ENCODE measurements around the gene TAS2R3. TPM values are rescaled to one million over a fixed set of nuclear protein-coding genes. Genes with fewer than 3 reads are reported as not detected.

Gene TAS2R3
- polyA plus RNA-seq, 1 donor (not counting 4 experiments of a cell fraction or from before 2014, with no cell fraction given): 0.51 TPM

DNA sequence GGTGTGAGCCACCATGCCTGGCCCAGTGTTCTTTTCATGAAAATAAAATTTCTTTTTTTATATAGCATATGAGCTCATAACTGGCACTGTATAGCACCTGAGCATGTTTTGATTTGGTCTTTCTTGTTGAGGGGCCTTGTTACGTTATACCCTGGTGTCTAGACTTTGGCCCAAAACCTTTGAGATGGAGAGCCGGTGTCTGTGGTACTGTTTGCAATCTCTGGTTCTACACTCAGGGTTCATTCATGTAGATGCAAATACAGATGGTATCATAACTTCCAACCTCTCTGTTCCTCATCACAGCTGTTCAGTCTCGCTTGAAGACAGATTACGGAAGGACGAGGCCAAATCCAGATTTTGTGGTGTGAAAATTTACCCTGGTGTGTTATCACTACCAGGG lies 26.0 kb downstream of the TAS2R3 start, which contains the start of gene TAS2R5:
TAS2R5 (plus strand) TSS at position 301 of the 400 bp plus-strand sequence. CDS start 145 bp downstream, outside the sequence.
- no peak for DNase-seq (ENCODE audit: low read depth, low spot score)
- dilution Hi-C loops (cut with MboI; ENCODE audit: extremely low pct_ligation_motif_present, low sequenced_read_pairs): no loop called here
- no peak for FAIRE-seq

DNA sequence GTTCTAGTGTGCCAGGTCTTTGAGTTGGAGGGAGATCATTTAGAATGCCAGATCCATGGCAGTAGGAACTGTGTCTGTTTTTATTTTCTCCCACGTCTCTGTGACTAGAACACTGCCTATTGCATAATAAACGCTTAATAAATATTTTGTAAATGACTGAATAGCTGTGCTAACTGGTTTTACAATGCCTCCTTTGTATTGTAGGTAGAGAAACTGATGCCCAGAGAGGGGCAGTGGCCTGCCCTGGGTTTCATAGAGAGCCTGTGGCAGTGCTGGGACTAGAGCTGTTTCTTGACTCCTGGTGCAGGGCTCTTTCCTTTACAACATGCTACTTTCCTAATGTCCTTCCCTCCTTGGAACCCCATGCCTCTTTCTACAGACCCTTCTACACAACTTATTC lies 28.6 kb downstream of the TAS2R3 start:
- Histone ChIP-seq H3K79me2 (ENCODE audit: control insufficient read depth, insufficient read depth, low read length) (no peaks in the 10 kb centered on the region), H3K4me3 (ENCODE audit: control insufficient read depth in 2 of 3, extremely low read depth in 1 of 3, insufficient read depth in 2 of 3, low read depth in 1 of 3, low read length in 3 of 3) (no peak overlapping the region), H3K9me1 (ENCODE audit: control insufficient read depth, extremely low read depth, insufficient read depth, low read length) (no peaks in the 10 kb centered on the region), H4K20me1 (ENCODE audit: control insufficient read depth, extremely low read depth, insufficient read depth, low read length) (no peaks in the 10 kb centered on the region), H2AFZ (ENCODE audit: control insufficient read depth, low read length) (no peak overlapping the region), H3K9ac (ENCODE audit: control insufficient read depth, extremely low read depth, insufficient read depth, low read length) (no peak overlapping the region), H3K4me1 (ENCODE audit: control insufficient read depth, extremely low read depth, insufficient read depth, low read length) (no peaks in the 10 kb centered on the region), H3K9me3 (ENCODE audit: control insufficient read depth, low read depth, low read length) (no peaks in the 10 kb centered on the region), H3K27ac (ENCODE audit: control insufficient read depth, insufficient read depth, low read length) (no peak overlapping the region), H3K36me3 (ENCODE audit: control insufficient read depth in 2 of 2, extremely low read depth in 1 of 2, insufficient read depth in 2 of 2, low read length in 2 of 2) (peaks cover 3 to 11% of the 10 kb centered on the region in 2 experiments), H3K27me3 (ENCODE audit: control insufficient read depth, extremely low read depth, insufficient read depth, low read length) (no peaks in the 10 kb centered on the region), H3K4me2 (ENCODE audit: control insufficient read depth, extremely low read depth, insufficient read depth, low read depth, low read length) (no peak overlapping the region)
- dilution Hi-C loops (cut with MboI; ENCODE audit: extremely low pct_ligation_motif_present, low sequenced_read_pairs): no loop called here
- DNase-seq (ENCODE audit: low read depth, low spot score) (no peak), FAIRE-seq (no peak)
- TF ChIP-seq, protein P1, sequence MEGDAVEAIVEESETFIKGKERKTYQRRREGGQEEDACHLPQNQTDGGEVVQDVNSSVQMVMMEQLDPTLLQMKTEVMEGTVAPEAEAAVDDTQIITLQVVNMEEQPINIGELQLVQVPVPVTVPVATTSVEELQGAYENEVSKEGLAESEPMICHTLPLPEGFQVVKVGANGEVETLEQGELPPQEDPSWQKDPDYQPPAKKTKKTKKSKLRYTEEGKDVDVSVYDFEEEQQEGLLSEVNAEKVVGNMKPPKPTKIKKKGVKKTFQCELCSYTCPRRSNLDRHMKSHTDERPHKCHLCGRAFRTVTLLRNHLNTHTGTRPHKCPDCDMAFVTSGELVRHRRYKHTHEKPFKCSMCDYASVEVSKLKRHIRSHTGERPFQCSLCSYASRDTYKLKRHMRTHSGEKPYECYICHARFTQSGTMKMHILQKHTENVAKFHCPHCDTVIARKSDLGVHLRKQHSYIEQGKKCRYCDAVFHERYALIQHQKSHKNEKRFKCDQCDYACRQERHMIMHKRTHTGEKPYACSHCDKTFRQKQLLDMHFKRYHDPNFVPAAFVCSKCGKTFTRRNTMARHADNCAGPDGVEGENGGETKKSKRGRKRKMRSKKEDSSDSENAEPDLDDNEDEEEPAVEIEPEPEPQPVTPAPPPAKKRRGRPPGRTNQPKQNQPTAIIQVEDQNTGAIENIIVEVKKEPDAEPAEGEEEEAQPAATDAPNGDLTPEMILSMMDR (optimal IDR thresholded peaks at IDR 0.05 in 1 of 3, IDR thresholded peaks at IDR 0.05 in 1 of 3, conservative IDR thresholded peaks at IDR 0.05 in 1 of 3; ENCODE audit: extremely low read depth in 1 of 3, insufficient read depth in 2 of 3, low read length in 3 of 3): no peak
- no peak for TF ChIP-seq EZH2 (IDR thresholded peaks at IDR 0.05; ENCODE audit: low read length)

More for the DNA sequence above, 26.0 kb downstream of the TAS2R3 start, which contains the start of gene TAS2R5:
- H3K4me3 ChIP-seq (ENCODE audit: control insufficient read depth in 2 of 3, extremely low read depth in 1 of 3, insufficient read depth in 2 of 3, low read depth in 1 of 3, low read length in 3 of 3): no peak within 1 kb of the TSS
- H3K9me1 ChIP-seq (ENCODE audit: control insufficient read depth, extremely low read depth, insufficient read depth, low read length): no peaks in the 10 kb centered on the region
- no peaks in the 10 kb centered on the region for H3K4me1 ChIP-seq (ENCODE audit: control insufficient read depth, extremely low read depth, insufficient read depth, low read length)
- no peak within 1 kb of the TSS for H3K27ac ChIP-seq (ENCODE audit: control insufficient read depth, insufficient read depth, low read length)
- H3K27me3 ChIP-seq (ENCODE audit: control insufficient read depth, extremely low read depth, insufficient read depth, low read length): no peaks in the 10 kb centered on the region
- no peak within 1 kb of the TSS for H3K4me2 ChIP-seq (ENCODE audit: control insufficient read depth, extremely low read depth, insufficient read depth, low read depth, low read length)
- no peak within 1 kb of the TSS for H2AFZ ChIP-seq (ENCODE audit: control insufficient read depth, low read length)
- H3K36me3 ChIP-seq (ENCODE audit: control insufficient read depth in 2 of 2, extremely low read depth in 1 of 2, insufficient read depth in 2 of 2, low read length in 2 of 2): peaks cover 3 to 12% of the 10 kb centered on the region in 2 experiments
- H3K9ac ChIP-seq (ENCODE audit: control insufficient read depth, extremely low read depth, insufficient read depth, low read length): no peak within 1 kb of the TSS
- H3K9me3 ChIP-seq (ENCODE audit: control insufficient read depth, low read depth, low read length): no peaks in the 10 kb centered on the region
- H4K20me1 ChIP-seq (ENCODE audit: control insufficient read depth, extremely low read depth, insufficient read depth, low read length): no peaks in the 10 kb centered on the region
- TF ChIP-seq, protein P1 (optimal IDR thresholded peaks at IDR 0.05 in 1 of 3, IDR thresholded peaks at IDR 0.05 in 1 of 3, conservative IDR thresholded peaks at IDR 0.05 in 1 of 3; ENCODE audit: extremely low read depth in 1 of 3, insufficient read depth in 2 of 3, low read length in 3 of 3): no peak
- TF ChIP-seq EZH2 (IDR thresholded peaks at IDR 0.05; ENCODE audit: low read length): no peak
- no peaks in the 10 kb centered on the region for H3K79me2 ChIP-seq (ENCODE audit: control insufficient read depth, insufficient read depth, low read length)

Small RNA genes lying within 50 kb of the gene (small RNA-seq; reads per million reads assigned to genes)
- 0 reads per million in 3 experiments for gene RNU1-82P (ENCODE audit: insufficient read length in 3 of 3, low read depth in 3 of 3, low replicate concordance in 1 of 3)

Other genes starting within 250 kb of the TAS2R3 start
- gene AGK, start 212.7 kb upstream of the TAS2R3 start, polyA plus RNA-seq: 30.9 to 40.0 TPM (median 36.6 TPM) in 3 replicates
- 3.3 to 5.4 TPM (median 4.7 TPM) in 3 replicates for gene DENND11, start 61.9 kb upstream of the TAS2R3 start, polyA plus RNA-seq
- gene WEE2, start 55.7 kb upstream of the TAS2R3 start, polyA plus RNA-seq: not detected in 3 replicates
- 127 to 244 TPM (median 230 TPM) in 3 replicates for gene SSBP1, start 25.7 kb upstream of the TAS2R3 start, polyA plus RNA-seq
- 0.24 to 0.73 TPM (median 0.68 TPM) in 3 replicates for gene TAS2R4, start 12.6 kb downstream of the TAS2R3 start, polyA plus RNA-seq
- 0.54 to 3.1 TPM (median 2.0 TPM) in 3 replicates for gene TAS2R5, start 26.1 kb downstream of the TAS2R3 start, polyA plus RNA-seq
- gene PRSS37, start 77.4 kb downstream of the TAS2R3 start, polyA plus RNA-seq: not detected in 3 replicates
- gene OR9A4, start 152.3 kb downstream of the TAS2R3 start, polyA plus RNA-seq: not detected in 3 replicates
- gene CLEC5A, start 182.9 kb downstream of the TAS2R3 start, polyA plus RNA-seq: 0.05 to 0.08 TPM (median 0.07 TPM) in 3 replicates
- not detected in 3 replicates for gene TAS2R38, start 209.7 kb downstream of the TAS2R3 start, polyA plus RNA-seq
- 0.19 to 1.5 TPM (median 0.31 TPM) in 3 replicates for gene MGAM, start 231.8 kb downstream of the TAS2R3 start, polyA plus RNA-seq